Glomerular visceral epithelial cell (primary cell): ENCODE measurements around the gene SETSIP.
"Not testable (repeated sequence)": the region's sequence is repeated elsewhere in the genome, so short reads cannot be mapped to it uniquely, and the experiment has no call there.

Experiments used
- DNase-seq: peaks from one replicate; pipeline ENCODE4 v3.0.0-alpha.2; 2016; ENCODE audit errors: extremely low spot score

Gene SETSIP

DNA sequence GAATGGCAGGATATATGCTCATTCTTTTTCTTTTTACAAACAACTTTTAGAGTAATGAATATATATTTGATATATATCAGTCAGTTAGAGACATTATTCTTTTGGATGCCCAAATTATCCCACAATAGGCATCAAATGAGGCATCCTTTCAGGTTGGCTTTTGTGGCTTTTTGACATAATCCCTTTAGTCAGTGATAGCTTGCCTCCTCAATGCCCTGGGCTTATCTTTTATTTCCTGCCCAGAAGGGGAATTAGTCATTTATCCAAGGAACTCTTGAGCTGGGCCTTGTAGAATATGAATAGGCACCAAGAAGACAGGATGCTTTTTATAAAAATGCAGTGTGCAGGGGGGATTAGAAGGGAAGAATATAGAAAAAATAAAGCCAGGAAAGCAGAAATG lies 23.3 kb downstream of the SETSIP start:
- DNase-seq, result no peak

GRCh38 chr1:92045766-92046495 lies 29.3 kb downstream of the SETSIP start:
- no peak for DNase-seq

GRCh38 chr1:92043621-92044020 lies 31.6 kb downstream of the SETSIP start:
- no peak for DNase-seq

GRCh38 chr1:92040971-92041370 lies 34.2 kb downstream of the SETSIP start:
- no peak for DNase-seq

DNA sequence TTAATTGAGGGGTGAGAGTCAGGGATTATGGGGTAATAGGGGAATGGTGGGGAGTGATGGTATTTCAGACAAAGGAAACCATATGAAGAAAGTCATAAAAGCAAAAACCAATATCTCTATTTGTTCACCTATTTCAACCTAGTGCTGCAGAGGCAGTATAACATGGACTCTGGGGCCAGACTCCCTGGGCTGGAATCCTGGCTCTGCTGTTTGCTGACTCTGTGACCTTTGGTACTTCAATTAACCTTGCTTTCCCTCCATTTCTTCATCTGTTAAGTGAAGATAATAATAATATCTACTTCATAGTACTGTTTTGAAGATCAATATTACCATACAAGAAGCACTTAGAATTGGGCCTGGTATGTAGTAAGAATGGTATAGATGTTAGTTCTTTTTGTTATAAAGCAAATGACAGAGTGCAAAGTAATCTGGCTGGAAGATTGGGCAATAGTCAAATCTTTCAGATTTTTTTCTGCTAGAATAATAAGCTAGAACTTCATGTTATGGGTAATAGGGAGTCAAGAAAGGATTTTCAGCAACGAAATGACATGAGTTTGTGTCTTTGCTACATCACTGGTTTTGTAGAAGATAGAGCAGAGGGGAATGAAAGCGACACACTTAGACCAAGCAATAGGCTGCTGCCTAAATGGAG lies 36.4 kb downstream of the SETSIP start:
- DNase-seq, result no peak

GRCh38 chr1:92037400-92037799 lies 37.8 kb downstream of the SETSIP start:
- DNase-seq, result peak; percentile 51

DNA sequence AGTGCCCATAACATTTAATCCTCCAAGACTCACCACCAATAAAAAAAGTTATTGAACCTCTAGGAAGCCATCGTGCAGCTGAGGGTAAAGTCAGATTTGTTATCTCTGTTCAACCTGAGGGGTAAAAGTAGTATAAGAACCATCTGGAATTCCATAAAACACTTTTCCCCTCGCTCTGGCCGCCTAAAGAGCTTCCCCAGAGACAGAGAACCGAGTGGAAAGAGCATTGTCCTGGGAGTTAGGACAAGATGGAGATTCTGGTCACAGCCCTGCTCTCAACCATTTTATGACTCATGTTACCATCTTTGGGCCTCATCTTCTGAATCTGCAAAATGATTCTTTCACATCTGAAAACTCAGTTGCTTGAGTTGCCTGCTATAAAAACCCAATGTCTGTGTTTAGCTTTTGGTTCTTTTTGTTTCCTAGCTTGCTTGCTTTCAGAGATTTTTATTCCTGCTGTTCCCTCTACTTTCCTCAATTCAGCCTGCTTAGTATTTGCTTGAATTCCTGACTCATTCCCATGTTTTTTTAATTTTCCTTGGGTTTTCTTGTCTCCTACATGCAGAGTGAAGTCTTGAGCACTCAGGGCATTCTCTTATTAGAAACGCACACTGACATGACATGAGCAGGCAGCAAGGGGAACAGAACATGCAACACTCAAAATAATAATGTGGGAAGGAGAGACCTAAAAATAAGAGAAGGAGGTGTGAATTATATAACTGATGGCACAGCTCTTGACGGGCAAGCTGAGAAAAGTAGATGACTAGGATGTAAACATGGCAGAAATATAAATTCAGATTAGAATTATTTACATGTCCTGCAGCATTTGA lies 43.7 kb downstream of the SETSIP start:
- DNase-seq, result no peak

DNA sequence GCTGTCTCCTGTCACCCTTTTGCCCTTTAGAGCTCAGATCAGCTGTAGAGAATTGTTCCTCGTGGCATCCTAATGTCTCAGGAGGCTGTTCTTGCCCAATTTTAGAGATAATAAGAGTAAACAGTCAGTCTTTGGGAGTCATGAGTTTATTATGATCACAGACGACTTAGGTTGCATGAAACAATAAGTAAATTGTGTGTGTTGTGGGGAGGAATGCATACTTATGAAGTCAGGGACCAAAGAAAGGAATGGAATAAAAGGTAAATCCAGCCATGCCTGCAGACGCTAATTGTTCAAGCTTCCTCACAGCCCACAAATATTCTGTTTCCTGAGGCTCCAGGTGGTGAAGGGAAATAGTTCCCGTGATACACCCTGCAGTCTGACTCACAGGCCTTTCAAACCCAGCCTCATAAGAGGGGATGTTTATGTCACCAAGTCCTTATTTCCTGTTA lies 44.5 kb downstream of the SETSIP start:
- DNase-seq, result peak; percentile 70

- DNase-seq, result no peak
These were observed 45.8 kb downstream of the SETSIP start for GRCh38 chr1:92029241-92029922.

GRCh38 chr1:92026806-92027205 lies 48.4 kb downstream of the SETSIP start:
- no peak for DNase-seq

GRCh38 chr1:92026042-92026441 lies 49.2 kb downstream of the SETSIP start:
- DNase-seq, result not testable (repeated sequence)
